Endodermal cell (in vitro differentiated cells): Measurements from ENCODE around the gene NKD2. TPM values are rescaled to one million over a fixed set of nuclear protein-coding genes. Genes with fewer than 3 reads are reported as not detected.

Experiments
- DNase-seq: peaks from one replicate; pipeline ENCODE4 v3.0.0-alpha.2; 2017
- H3K27ac ChIP-seq: 2 replicates; pipeline ENCODE4 v1.5.1; 2013; ENCODE audit warnings: mild to moderate bottlenecking, low read depth, low read length, moderate library complexity
- H3K27me3 ChIP-seq: 2 replicates; pipeline ENCODE4 v1.6.1; 2013; ENCODE audit warnings: mild to moderate bottlenecking, low read length, moderate library complexity; ENCODE audit not compliant: insufficient read depth, control insufficient read depth, poor library complexity, severe bottlenecking
- H3K36me3 ChIP-seq: 2 replicates; pipeline ENCODE4 v1.7.0; 2013; ENCODE audit warnings: mild to moderate bottlenecking, low read length, moderate library complexity; ENCODE audit not compliant: control insufficient read depth, insufficient read depth
- H3K4me1 ChIP-seq: one replicate; pipeline ENCODE4 v1.7.0; 2013; ENCODE audit warnings: low read length; ENCODE audit not compliant: control insufficient read depth, insufficient read depth
- H3K4me3 ChIP-seq: 2 replicates; pipeline ENCODE4 v1.5.1; 2013; ENCODE audit warnings: mild to moderate bottlenecking, low read length, moderate library complexity
- H3K9ac ChIP-seq: 2 replicates; pipeline ENCODE4 v1.6.1; 2013; ENCODE audit warnings: mild to moderate bottlenecking, low read length, moderate library complexity; ENCODE audit not compliant: poor library complexity, severe bottlenecking; ENCODE audit errors: extremely low read depth
- H3K9me3 ChIP-seq: 2 replicates; pipeline ENCODE4 v1.6.1; 2013; ENCODE audit warnings: mild to moderate bottlenecking, low read length, moderate library complexity; ENCODE audit not compliant: control insufficient read depth
- H3K27ac Mint-ChIP-seq: 2 replicates; pipeline ENCODE4 v1.8.0; 2020; ENCODE audit warnings: mixed read lengths
- H3K27me3 Mint-ChIP-seq: 2 replicates; pipeline ENCODE4 v1.8.0; 2021; ENCODE audit warnings: mild to moderate bottlenecking, mixed read lengths; ENCODE audit not compliant: insufficient read depth
- H3K36me3 Mint-ChIP-seq: 2 replicates; pipeline ENCODE4 v1.8.0; 2020; ENCODE audit warnings: low read depth, mixed read lengths
- H3K4me1 Mint-ChIP-seq: 2 replicates; pipeline ENCODE4 v1.8.0; 2020; ENCODE audit warnings: mixed read lengths
- H3K4me3 Mint-ChIP-seq: 2 replicates; pipeline ENCODE4 v1.8.0; 2020; ENCODE audit warnings: mild to moderate bottlenecking, moderate library complexity, mixed read lengths
- H3K9me3 Mint-ChIP-seq: 2 replicates; pipeline ENCODE4 v1.8.0; 2020; ENCODE audit warnings: mild to moderate bottlenecking, mixed read lengths
- CTCF ChIP-seq: fragments of 200-600 bp; sonication (generic); conservative IDR thresholded peaks from 2 replicates; pipeline ENCODE4 v1.5.0; 2021; ENCODE audit warnings: antibody characterized with exemption, mild to moderate bottlenecking
- WGBS, 2 experiments: methylation state at CpG; one replicate each; pipeline versions ENCODE4 v1.1.5 to v1.1.7; 2013; ENCODE audit warnings: missing lambda C conversion rate in 2 of 2, mixed read lengths in 1 of 2; ENCODE audit not compliant: insufficient coverage in 1 of 2, insufficient read length in 1 of 2; 5-methylcytosine and 5-hydroxymethylcytosine counted together
- total RNA-seq, 2 donors: library from RNA; stranded (reverse); fragmentation: NEBNext Ultra II Directional in 1 of 2; extraction: Animal tissue kit (Norgen Biotek cat#: 25700) in 1 of 2; gene quantifications; 2 replicates in 1 of 2; 3 replicates in 1 of 2; pipeline ENCODE4 v1.2.1, GENCODE V29; 2021

The NKD2 gene
- total RNA-seq, 2 donors from 2014 or later, result 11.2 to 13.9 TPM

GRCh38 chr5:1013948-1014301, 5.3 kb downstream of the NKD2 start:
- Mint-ChIP-seq H3K9me3 (no peaks in the 10 kb centered on the region), H3K4me3 (no peak overlapping the region), H3K36me3 (no peaks in the 10 kb centered on the region), H3K4me1 (peaks cover 17% of the 10 kb centered on the region), H3K27me3 (peaks cover 13% of the 10 kb centered on the region), H3K27ac (no peak overlapping the region)
- Histone ChIP-seq H3K9ac (no peak overlapping the region), H3K9me3 (no peaks in the 10 kb centered on the region), H3K36me3 (no peaks in the 10 kb centered on the region), H3K27ac (no peak overlapping the region), H3K4me3 (no peak overlapping the region), H3K4me1 (no peaks in the 10 kb centered on the region), H3K27me3 (peaks cover 18% of the 10 kb centered on the region)
- no peak for TF ChIP-seq CTCF
- DNase-seq, result no peak
- 93% methylated on average over 2 to 3 of the region's 3 CpGs for WGBS, 2 experiments

GRCh38 chr5:1014346-1014745, 5.7 kb downstream of the NKD2 start:
- WGBS, 2 experiments, result 92 to 97% methylated on average over 14 of the region's 14 CpGs
- no peak overlapping the region for H3K4me3 Mint-ChIP-seq
- H3K4me1 Mint-ChIP-seq, result peaks cover 17% of the 10 kb centered on the region
- peaks cover 14% of the 10 kb centered on the region for H3K27me3 ChIP-seq
- no peaks in the 10 kb centered on the region for H3K36me3 ChIP-seq
- H3K36me3 Mint-ChIP-seq, result no peaks in the 10 kb centered on the region
- no peaks in the 10 kb centered on the region for H3K9me3 Mint-ChIP-seq
- peaks cover 13% of the 10 kb centered on the region for H3K27me3 Mint-ChIP-seq
- H3K4me1 ChIP-seq, result no peaks in the 10 kb centered on the region
- H3K9ac ChIP-seq, result no peak overlapping the region
- H3K4me3 ChIP-seq, result no peak overlapping the region
- DNase-seq, result no peak
- no peak overlapping the region for H3K27ac ChIP-seq
- H3K27ac Mint-ChIP-seq, result no peak overlapping the region
- no peak for TF ChIP-seq CTCF
- no peaks in the 10 kb centered on the region for H3K9me3 ChIP-seq

- H3K4me3 ChIP-seq, result no peak overlapping the region
- no peaks in the 10 kb centered on the region for H3K9me3 Mint-ChIP-seq
- peak; percentile 36 for TF ChIP-seq CTCF
- no peaks in the 10 kb centered on the region for H3K36me3 ChIP-seq
- DNase-seq, result no peak
- no peak overlapping the region for H3K27ac ChIP-seq
- peaks cover 9% of the 10 kb centered on the region for H3K27me3 Mint-ChIP-seq
- H3K27ac Mint-ChIP-seq, result no peak overlapping the region
- H3K4me1 Mint-ChIP-seq, result peaks cover 17% of the 10 kb centered on the region
- WGBS, 2 experiments, result 93 to 99% methylated on average over 13 to 17 of the region's 17 CpGs
- no peak overlapping the region for H3K4me3 Mint-ChIP-seq
- peaks cover 10% of the 10 kb centered on the region for H3K27me3 ChIP-seq
- H3K9ac ChIP-seq, result no peak overlapping the region
- no peaks in the 10 kb centered on the region for H3K9me3 ChIP-seq
- no peaks in the 10 kb centered on the region for H3K36me3 Mint-ChIP-seq
- no peaks in the 10 kb centered on the region for H3K4me1 ChIP-seq
These were observed 6.2 kb downstream of the NKD2 start for GRCh38 chr5:1014781-1015221.
